DMS114 treated with DMSO at 0.1 percent for 48 hours (cell line): ENCODE results near the gene HLCS.
"Not testable (repeated sequence)": the region's sequence is repeated elsewhere in the genome, so short reads cannot be mapped to it uniquely, and the experiment has no call there.

Experiments
- DNase-seq: peaks from one replicate; lab custom pipeline; 2025; ENCODE audit not compliant: unreplicated experiment; lab: John Stamatoyannopoulos, UW

The HLCS gene

GRCh38 chr21:36966066-36966820, at the start of gene HLCS:
HLCS (minus strand) TSS chr21:36966669; CDS start chr21:36966638, 31 bp downstream.
- no peak for DNase-seq

GRCh38 chr21:37009740-37010341, 43.4 kb upstream of the HLCS start:
- no peak for DNase-seq

- DNase-seq: no peak
Observed at GRCh38 chr21:37008724-37009123, 42.3 kb upstream of the HLCS start.

GRCh38 chr21:37006486-37007291, 40.2 kb upstream of the HLCS start, which contains the start of gene RIPPLY3:
RIPPLY3 (plus strand) TSS chr21:37006702; CDS start chr21:37006773, 71 bp downstream.
- DNase-seq: no peak

- no peak for DNase-seq
Observed at GRCh38 chr21:37005548-37006485, 39.3 kb upstream of the HLCS start.

GRCh38 chr21:37003917-37004316, 37.4 kb upstream of the HLCS start:
- not testable (repeated sequence) for DNase-seq

- DNase-seq: not testable (repeated sequence)
Observed at GRCh38 chr21:37002851-37003250, 36.4 kb upstream of the HLCS start.

- no peak for DNase-seq
Observed at GRCh38 chr21:37001441-37001840, 35.0 kb upstream of the HLCS start.

GRCh38 chr21:37000381-37000780, 33.9 kb upstream of the HLCS start:
- DNase-seq: no peak

GRCh38 chr21:36999131-36999898, 32.8 kb upstream of the HLCS start:
- no peak for DNase-seq

- not testable (repeated sequence) for DNase-seq
Observed at GRCh38 chr21:36995285-36995684, 28.8 kb upstream of the HLCS start.

- peak; percentile 40 for DNase-seq
Observed at GRCh38 chr21:36994501-36995158, 28.2 kb upstream of the HLCS start.

GRCh38 chr21:36992671-36993070, 26.2 kb upstream of the HLCS start:
- no peak for DNase-seq

- DNase-seq: no peak
Observed at GRCh38 chr21:36990508-36991205, 24.2 kb upstream of the HLCS start.

- DNase-seq: peak; percentile 71
Observed at GRCh38 chr21:36989699-36990507, 23.4 kb upstream of the HLCS start.

- not testable (repeated sequence) for DNase-seq
Observed at GRCh38 chr21:36989199-36989698, 22.8 kb upstream of the HLCS start.

- no peak for DNase-seq
Observed at GRCh38 chr21:36988536-36988935, 22.1 kb upstream of the HLCS start.

- no peak for DNase-seq
Observed at GRCh38 chr21:36987845-36988244, 21.4 kb upstream of the HLCS start.
